Activated CD4-positive, alpha-beta T cell treated with anti-CD3 and anti-CD28 coated beads, Interleukin-2, amount 50 U/mL, for 1 hour (primary cell): ENCODE data around the gene DHX40.
"Not testable (repeated sequence)": the region's sequence is repeated elsewhere in the genome, so short reads cannot be mapped to it uniquely, and the experiment has no call there.

ENCODE experiments used
- DNase-seq: peaks from one replicate; pipeline ENCODE4 v3.0.0-alpha.2; 2020

The DHX40 gene

GRCh38 chr17:59565959-59566324 lies 532 bp downstream of the DHX40 start:
- peak; percentile 46 for DNase-seq

GRCh38 chr17:59569151-59569550 lies 3.7 kb downstream of the DHX40 start:
- DNase-seq: not testable (repeated sequence)

DNA sequence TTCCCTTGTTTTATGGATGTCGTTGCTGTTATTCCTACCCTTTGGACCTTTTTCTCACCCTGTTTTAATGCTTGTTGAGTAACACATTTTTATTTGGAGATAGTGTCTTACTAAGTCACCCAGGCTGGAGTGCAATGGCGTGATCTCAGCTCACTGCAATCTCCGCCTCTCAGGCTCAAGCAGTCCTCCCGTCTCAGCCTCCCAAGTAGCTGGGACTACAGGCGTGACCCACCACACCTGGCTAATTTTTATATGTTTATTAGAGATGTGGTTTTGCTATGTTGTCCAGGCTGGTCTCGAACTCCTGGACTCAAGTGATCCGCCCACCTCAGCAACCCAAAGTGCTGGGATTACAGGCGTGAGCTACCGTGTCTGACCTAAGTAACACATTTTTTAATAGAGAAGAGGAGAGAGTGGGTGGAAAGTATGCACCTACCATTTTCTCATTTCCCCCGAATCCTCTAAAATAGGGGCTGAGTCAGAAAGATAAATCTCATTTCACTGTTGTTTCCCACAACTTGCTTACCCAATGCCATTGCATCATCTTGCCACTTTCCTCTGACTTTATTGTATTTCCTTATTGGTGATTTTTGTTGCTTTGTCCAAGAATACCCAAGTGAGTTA lies 7.0 kb downstream of the DHX40 start:
- DNase-seq: no peak

- DNase-seq: not testable (repeated sequence)
These were observed 18.8 kb downstream of the DHX40 start for GRCh38 chr17:59584168-59584567.

DNA sequence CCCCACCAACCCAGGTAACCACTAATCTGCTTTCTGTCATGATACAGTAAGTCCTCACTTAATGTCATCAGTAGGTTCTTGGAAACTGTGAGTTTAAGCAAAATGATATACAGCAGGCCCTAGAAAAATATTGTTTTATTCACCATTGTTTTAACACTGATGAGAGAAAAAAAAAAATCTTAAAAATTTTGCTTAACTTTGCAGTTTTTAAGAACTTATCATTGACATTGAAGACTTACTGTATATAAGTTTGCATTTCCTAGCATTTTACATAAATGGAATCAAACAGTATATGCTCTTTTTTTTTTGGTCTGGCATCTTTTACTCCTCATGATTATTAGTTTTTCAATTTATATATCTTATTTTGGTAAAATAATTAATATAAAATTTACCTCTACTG lies 34.8 kb downstream of the DHX40 start:
- no peak for DNase-seq

- no peak for DNase-seq
These were observed 35.7 kb downstream of the DHX40 start for GRCh38 chr17:59601130-59601529.

DNA sequence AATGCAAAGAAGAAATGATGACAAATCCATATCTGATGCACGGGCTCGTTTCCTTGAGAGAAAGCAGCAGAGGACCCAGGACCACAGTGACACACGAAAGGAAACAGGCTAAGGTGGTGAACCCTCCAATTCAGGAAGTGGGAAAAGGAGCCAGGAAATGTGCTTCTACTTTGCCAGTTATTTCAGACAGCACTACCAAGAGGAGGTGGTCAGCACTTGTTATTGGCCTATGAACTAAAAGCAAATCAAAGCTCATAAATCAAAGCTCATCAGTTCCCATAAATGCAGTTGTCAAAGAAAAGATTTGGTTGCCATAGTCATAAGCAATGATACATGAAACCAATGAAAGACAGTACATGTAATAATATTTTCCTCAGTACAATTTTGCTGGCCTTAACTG lies 41.7 kb downstream of the DHX40 start:
- no peak for DNase-seq

- DNase-seq: peak; percentile 21
These were observed 42.5 kb downstream of the DHX40 start for GRCh38 chr17:59607817-59608403.

DNA sequence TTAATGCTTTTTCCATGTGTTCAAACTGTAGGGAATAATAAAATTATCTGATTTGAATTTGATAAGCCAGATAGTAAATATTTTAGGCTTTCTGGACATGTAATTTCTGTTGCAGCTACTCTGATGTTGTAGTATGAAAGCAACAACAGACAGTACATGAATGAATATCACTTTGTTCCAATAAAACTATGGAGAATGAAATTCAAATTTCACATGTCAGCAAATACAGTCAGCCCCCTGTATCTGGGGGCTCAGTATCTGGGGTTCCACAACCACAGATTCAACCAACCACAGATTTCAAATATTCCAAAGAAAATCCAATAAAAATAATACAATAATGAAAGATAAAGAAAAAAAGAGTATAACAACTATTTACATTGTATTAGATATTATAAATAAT lies 46.1 kb downstream of the DHX40 start:
- no peak for DNase-seq

DNA sequence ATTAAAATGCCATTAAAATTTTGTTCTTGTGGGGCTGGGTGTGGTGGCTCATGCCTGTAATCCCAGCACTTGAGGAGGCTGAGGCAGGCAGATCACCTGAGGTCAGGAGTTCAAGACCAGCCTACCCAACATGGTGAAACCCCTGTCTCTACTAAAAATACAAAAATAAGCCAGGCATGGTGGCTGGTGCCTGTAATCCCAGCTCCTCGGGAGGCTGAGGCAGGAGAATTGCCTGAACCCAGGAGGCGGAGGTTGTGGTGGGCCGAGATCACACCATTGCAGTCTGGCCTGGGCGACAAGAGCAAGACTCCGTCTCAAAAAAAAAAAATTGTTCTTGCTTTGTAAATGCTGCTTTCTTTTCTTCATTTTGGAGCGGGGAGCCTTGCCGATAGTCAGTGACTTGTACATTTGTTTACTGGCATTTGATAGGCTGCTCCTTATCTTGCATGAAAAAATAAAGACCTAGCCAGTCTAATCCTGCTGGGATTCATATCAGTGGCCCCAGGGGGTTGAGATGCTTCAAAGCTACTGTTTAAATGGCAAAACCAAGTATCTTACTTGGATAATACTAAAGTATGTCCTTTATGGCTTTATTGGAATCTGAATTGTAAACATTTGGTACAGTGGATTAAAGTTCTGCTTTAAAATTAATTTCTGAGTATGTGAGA lies 51.0 kb downstream of the DHX40 start:
- DNase-seq: no peak

DNA sequence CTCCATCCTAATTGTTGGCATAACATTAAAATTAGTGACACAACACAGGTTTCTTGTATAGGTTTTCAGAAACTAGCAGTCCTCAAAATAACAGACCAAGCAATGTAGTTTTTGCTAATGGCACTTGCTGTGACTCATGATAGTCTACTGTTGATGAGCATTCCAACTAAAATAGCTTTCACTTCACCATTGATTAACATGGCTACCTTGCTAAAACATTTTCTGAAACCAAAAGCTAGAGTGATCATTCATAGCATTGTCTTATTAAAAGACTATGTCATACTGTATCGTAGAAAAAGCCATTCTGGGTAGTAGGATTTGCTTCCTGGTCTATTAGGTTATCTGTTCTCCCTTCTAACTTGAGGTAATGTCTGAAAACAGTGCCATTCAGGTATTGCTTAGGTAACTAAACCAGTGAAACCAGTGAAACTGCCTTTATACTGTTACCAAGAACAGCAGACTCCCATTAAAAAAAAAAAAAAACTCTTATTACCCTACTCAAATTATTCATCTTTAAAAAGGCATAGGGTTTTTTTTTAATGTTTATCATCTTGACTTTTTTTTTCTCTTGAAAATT lies 51.8 kb downstream of the DHX40 start:
- DNase-seq: no peak

DNA sequence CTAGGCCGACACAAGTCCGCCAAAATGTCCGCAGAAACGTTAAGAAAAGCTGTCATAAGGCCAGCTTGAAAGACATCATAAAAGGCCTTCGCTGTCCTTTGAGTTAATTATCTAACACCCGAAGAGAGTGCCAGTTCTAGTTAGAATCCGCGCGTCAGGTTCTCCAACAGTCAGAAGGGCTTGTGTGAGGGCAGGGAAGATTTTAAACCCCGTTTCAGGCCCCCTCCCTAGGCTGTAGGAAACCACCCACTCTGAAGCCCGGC lies 53.6 kb downstream of the DHX40 start:
- DNase-seq: no peak

GRCh38 chr17:59619298-59620063 lies 54.1 kb downstream of the DHX40 start, which contains the start of gene CLTC:
CLTC (plus strand) TSS chr17:59619895; CDS start chr17:59620132, 237 bp downstream.
- DNase-seq: peak; percentile 91

DNA sequence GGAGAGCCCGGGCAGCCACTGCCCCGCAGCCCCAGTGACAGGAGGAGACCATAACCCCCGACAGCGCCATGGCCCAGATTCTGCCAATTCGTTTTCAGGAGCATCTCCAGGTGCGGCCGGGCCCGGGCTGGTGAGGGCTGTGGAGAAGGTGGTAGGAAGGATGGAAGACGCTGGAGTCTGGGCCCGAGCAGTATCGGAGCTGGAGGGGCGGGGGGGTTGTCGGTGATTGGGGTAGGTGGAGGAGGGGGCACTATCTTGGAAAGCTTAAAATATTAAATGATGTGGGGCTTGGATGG lies 54.6 kb downstream of the DHX40 start:
- no peak for DNase-seq

DNA sequence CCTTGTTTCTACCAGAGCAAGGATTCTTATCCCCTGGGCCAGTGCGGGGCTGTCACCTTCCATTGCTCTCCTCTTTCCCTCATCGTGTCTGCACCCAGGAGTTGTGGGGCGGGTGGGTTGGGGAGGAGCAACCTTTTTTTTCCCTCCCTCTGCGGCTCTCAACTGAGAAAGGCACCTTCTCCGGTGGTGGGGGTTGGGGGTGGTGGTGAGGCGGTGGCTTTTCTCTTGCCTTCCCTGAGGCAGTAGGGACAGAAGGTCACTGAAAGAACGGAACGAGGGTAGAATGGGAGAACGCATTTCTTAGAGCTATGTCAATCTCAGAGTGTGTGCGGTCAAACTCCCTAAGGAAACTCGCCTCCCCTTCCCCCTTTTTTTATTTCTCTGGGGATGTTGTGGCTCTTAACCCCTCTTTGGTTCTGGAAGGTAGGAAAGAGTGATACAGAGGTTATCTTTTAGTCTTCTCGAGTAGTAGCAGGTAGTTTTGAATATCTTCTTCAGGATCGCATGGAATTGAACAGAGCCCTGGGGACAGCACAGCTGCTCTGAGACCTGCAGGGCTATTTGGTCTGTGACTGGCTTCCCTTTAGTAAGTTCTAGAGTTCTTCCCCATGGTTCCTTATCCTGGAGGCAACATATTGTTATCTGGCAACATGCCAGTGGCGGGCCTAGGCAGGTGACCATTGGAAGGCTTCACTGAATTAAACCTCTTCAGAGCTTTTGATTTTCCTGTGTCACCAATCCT lies 55.3 kb downstream of the DHX40 start:
- DNase-seq: peak; percentile 45

DNA sequence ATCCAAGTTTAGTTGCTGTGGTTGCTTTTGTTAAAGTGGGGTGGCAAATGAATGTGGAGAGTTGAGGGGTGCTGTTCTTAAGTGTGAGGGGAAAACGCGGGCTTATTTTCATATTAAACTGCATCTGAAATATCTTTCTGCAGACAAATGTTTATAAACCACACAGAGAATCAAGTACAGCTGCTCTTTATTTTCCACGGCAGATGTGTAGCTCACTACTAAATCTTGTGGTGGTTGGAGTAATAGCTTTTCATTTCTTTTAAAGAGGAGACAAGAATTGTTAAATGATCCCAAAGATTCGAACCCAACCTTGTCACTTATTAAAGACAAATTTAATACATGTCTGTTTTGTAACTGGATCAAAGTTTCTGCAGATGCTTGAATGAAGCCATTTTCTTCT lies 56.4 kb downstream of the DHX40 start:
- DNase-seq: no peak

DNA sequence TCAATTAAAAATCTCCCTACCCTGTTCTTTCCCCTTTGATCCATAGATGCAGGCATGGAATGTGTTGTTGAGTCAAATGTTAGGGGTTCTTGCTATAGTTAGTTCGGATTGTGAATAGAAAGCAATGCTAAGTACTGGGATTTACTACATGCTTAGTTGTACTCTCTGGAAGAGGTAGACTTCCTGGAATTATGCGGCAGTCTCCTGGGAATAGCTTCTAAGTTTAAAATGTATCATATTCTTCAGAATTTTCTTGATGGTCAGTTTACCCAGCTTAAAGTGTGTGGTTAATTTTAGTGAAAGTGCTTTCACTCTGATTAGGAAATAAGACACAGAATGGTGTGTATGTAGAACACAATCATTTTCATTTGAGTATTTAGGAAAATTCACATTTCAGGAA lies 57.7 kb downstream of the DHX40 start:
- DNase-seq: no peak

DNA sequence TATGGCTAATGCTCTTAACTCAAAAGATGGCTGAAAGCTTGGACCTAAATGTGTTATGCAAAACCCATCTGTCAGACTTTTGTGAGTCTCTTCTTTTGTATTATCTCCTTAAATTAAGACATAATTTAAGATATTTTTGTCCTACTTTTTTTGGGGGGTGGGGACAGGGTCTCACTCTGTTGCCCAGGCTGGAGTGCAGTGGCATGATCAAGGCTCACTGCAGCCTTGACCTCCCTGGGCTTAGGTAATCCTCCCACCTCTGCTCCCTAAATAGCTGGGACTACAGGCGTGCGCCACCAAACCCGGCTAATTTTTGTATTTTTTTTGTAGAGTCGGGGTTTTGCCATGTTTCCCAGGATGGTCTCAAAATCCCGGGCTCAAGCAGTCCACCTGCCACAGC lies 61.3 kb downstream of the DHX40 start:
- no peak for DNase-seq

GRCh38 chr17:59627274-59627673 lies 61.9 kb downstream of the DHX40 start:
- DNase-seq: no peak

DNA sequence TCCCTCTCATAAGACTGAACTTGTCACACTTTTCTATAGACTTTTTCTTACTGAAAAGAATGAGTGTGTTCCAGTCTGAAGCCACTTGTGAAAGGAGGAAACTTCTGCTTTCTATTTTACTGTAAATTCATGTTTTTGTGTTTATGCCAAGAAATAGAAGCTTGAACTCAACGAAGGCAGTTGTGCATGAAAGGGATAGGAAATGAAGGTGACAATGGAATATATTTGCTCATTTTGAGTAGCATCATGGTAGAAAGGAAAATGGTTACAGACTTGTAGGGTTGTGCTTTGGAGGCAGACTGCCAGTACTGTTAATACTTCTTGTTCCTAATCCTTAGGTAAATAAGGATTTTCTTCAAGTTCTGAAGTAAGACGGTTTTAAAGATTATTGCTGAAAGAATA lies 62.4 kb downstream of the DHX40 start:
- DNase-seq: no peak

DNA sequence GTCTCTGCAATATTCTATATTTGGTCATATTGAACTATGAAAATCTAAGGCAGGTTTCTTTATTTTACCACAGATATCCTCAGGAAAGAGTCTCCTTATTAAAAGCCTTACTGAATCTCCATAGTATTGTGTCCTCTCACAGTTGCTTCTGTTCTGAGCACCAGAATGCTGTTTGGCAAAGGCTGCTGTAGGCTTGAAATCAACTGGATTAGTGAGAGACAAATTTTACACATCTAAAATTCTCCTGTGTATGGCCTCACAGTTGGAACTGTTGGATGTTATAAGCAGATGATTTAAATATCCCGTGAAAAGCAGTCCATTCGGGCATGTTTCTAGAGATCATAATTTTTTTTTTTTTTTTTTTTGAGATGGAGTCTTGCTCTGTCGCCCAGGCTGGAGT lies 63.8 kb downstream of the DHX40 start:
- no peak for DNase-seq

DNA sequence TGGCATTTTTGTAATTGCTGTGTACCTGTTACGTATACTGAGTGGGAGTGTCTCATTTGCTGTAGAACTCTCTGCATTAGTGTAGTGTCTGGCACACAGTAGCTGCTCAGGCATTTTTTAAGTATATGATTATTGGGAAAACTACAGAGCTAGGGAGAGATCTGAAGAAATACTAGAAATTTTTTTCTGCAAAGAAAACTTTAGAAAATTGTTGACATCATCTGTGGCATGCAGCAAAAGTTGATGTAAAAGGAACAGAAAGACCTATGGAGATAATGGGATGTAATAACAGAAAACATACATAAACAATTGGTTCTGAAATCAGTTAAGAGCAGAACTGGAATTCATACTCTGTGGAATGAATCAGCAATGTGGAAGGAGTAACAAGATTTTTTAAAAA lies 65.9 kb downstream of the DHX40 start:
- DNase-seq: no peak

DNA sequence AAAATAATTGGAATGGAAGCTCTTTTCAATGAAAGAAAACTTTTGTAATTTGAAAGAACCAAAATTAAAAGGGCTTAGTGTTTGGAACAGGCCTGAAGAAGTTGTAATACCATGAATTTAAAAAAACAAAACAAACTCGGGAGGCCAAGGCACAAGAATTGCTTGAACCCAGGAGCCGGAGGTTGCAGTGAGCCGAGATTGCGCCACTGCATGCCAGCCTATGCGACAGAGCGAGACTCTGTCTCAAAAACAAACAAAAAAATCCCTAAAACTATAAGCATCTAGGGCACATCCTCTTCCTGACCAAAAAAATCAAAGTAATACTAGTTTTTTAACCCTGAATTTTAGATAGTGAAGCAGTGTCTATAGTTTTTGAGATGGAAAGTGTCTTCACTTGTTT lies 67.0 kb downstream of the DHX40 start:
- DNase-seq: no peak
